OCI-LY7 (cell line): ENCODE results near the gene PDGFB.

Experiments used
- EZH2phosphoT487 ChIP-seq: fragments of 200-600 bp; sonication (generic); IDR thresholded peaks from 2 replicates; pipeline ENCODE4 v1.6.1; 2018; ENCODE audit warnings: low read depth, borderline replicate concordance, mild to moderate bottlenecking, mixed run types, antibody characterized with exemption, low read length, moderate library complexity, mixed read lengths
- TF ChIP-seq, protein P1 (sequence below): fragments of 200-600 bp; sonication (generic); conservative IDR thresholded peaks from 2 replicates; pipeline ENCODE4 v1.5.1; 2014; ENCODE audit warnings: mild to moderate bottlenecking, antibody characterized with exemption, low read length, moderate library complexity, mixed read lengths

DNA sequence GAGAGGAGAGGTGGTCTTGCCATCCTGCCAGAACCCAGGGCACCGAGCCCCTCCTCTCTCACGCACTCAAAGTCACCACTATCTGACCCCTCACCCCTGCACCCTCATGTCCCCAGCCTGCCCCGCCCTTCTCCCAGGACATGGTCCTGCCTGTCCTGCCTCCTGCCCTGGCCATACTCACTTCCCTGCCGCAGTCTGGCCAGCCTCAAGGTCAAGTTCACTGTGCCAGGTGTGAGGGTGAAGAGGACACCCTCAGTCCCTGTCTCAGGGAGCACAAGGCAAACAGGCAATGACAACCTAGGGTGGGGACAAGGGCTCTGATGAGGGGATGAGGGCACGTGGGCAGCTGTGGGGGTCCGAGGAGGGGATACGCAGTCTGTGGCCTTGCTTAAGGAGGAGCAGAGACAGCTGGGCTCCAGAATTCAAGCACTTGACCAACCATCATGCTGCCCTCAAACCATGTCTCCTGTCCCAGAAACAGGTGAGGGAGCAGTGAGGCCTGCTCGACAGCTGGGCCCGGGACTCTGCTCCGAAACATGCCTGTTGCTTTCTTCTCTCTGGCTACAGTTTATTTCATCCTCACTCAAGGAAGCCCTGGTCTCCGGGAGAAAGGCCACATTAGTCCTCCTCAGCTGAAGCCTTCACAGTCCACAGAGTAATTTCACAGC is 36.6 kb downstream of the PDGFB start:
- TF ChIP-seq, protein P1, sequence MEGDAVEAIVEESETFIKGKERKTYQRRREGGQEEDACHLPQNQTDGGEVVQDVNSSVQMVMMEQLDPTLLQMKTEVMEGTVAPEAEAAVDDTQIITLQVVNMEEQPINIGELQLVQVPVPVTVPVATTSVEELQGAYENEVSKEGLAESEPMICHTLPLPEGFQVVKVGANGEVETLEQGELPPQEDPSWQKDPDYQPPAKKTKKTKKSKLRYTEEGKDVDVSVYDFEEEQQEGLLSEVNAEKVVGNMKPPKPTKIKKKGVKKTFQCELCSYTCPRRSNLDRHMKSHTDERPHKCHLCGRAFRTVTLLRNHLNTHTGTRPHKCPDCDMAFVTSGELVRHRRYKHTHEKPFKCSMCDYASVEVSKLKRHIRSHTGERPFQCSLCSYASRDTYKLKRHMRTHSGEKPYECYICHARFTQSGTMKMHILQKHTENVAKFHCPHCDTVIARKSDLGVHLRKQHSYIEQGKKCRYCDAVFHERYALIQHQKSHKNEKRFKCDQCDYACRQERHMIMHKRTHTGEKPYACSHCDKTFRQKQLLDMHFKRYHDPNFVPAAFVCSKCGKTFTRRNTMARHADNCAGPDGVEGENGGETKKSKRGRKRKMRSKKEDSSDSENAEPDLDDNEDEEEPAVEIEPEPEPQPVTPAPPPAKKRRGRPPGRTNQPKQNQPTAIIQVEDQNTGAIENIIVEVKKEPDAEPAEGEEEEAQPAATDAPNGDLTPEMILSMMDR: no peak
- TF ChIP-seq EZH2phosphoT487: no peak
